ENCODE measurements around the gene VTI1A. TPM values are rescaled to one million over a fixed set of nuclear protein-coding genes. Genes with fewer than 3 reads are reported as not detected.
"Not testable (repeated sequence)": the region's sequence is repeated elsewhere in the genome, so short reads cannot be mapped to it uniquely, and the experiment has no call there.

The VTI1A gene
- total RNA-seq = 30.4 and 34.2 TPM in 2 replicates
- long read RNA-seq, full-length matches to known transcripts = 22 of 36 reads
- long read RNA-seq, partial matches to known transcripts = 3 of 36 reads
- long read RNA-seq, other reads (novel, unspliced or antisense) = 11 of 36 reads

GRCh38 chr10:112446855-112447619 is at the start of gene VTI1A, which contains the start of gene ZDHHC6:
VTI1A (plus strand) TSS chr10:112447215; CDS start chr10:112447374, 159 bp downstream.
ZDHHC6 (minus strand) TSS chr10:112446914; CDS start chr10:112445436, 1,478 bp downstream.
- H3K36me3 Mint-ChIP-seq (ENCODE audit: low read depth) = peaks cover 2% of the 10 kb centered on the region
- TF ChIP-seq CTCF (conservative IDR thresholded peaks at IDR 0.05) = no peak
- DNase-seq (ENCODE audit: low read depth, low spot score) = peak; percentile 77
- H3K27ac Mint-ChIP-seq (ENCODE audit: unreplicated experiment) = peak within 1 kb of the TSS; percentile 100
- peak within 1 kb of the TSS; percentile 88 for H3K4me3 Mint-ChIP-seq
- peaks cover 42% of the 10 kb centered on the region for H3K4me1 Mint-ChIP-seq
- no peaks in the 10 kb centered on the region for H3K27me3 Mint-ChIP-seq (ENCODE audit: low read depth)
- H3K9me3 Mint-ChIP-seq = no peaks in the 10 kb centered on the region

GRCh38 chr10:112397592-112397991 is 49.4 kb upstream of the VTI1A start:
- Mint-ChIP-seq H3K4me3 (no peak overlapping the region), H3K36me3 (ENCODE audit: low read depth) (no peaks in the 10 kb centered on the region), H3K27me3 (ENCODE audit: low read depth) (peaks cover 3% of the 10 kb centered on the region), H3K9me3 (no peaks in the 10 kb centered on the region), H3K27ac (ENCODE audit: unreplicated experiment) (no peak overlapping the region), H3K4me1 (no peaks in the 10 kb centered on the region)
- TF ChIP-seq CTCF (conservative IDR thresholded peaks at IDR 0.05) = no peak
- no peak for DNase-seq (ENCODE audit: low read depth, low spot score)

DNA sequence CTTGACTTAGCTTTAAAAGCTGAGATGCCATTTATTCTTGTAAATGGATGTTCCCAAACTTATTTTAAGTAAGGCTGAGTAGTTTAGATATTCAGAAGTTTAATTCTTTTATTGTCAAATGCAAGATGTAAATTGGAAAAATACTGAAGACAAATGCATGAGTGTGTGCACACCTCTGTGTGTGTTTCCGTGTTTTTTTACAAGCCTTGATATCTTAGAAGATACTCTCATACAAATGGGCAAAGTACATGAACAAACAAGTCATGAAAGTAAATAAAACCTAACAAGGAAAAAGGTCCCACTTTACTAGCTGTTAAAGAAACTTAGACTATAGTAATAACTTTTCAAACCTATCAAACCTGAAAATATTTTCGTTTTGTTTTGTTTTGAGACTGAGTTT is 44.1 kb upstream of the VTI1A start:
- DNase-seq (ENCODE audit: low read depth, low spot score) = no peak
- H3K4me1 Mint-ChIP-seq = no peaks in the 10 kb centered on the region

GRCh38 chr10:112404617-112405016 is 42.4 kb upstream of the VTI1A start:
- H3K27ac Mint-ChIP-seq (ENCODE audit: unreplicated experiment) = no peak overlapping the region
- no peaks in the 10 kb centered on the region for H3K36me3 Mint-ChIP-seq (ENCODE audit: low read depth)
- DNase-seq (ENCODE audit: low read depth, low spot score) = no peak
- H3K27me3 Mint-ChIP-seq (ENCODE audit: low read depth) = peaks cover 11% of the 10 kb centered on the region
- H3K9me3 Mint-ChIP-seq = no peaks in the 10 kb centered on the region
- H3K4me3 Mint-ChIP-seq = no peak overlapping the region
- H3K4me1 Mint-ChIP-seq = no peaks in the 10 kb centered on the region
- TF ChIP-seq CTCF (conservative IDR thresholded peaks at IDR 0.05) = no peak

More for the DNA sequence above, 44.1 kb upstream of the VTI1A start:
- H3K27ac Mint-ChIP-seq (ENCODE audit: unreplicated experiment) = no peak overlapping the region
- H3K4me3 Mint-ChIP-seq = no peak overlapping the region
- no peaks in the 10 kb centered on the region for H3K36me3 Mint-ChIP-seq (ENCODE audit: low read depth)
- no peak for TF ChIP-seq CTCF (conservative IDR thresholded peaks at IDR 0.05)
- H3K27me3 Mint-ChIP-seq (ENCODE audit: low read depth) = peaks cover 3% of the 10 kb centered on the region
- no peaks in the 10 kb centered on the region for H3K9me3 Mint-ChIP-seq

DNA sequence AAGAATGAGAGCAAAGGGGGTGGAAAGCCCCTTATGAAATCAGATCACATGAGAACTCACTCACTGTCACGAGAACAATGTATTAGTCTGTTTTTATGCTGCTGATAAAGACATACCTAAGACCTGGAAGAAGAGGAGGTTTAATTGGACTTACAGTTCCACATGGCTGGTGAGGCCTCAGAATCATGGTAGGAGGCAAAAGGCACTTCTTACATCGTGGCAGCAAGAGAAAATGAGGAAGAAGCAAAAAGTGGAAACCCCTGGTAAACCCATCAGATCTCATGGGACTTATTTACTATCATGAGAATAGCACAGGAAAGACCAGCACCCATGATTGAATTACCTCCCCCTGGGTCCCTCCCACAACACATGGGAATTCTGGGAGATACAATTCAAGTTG is 40.2 kb upstream of the VTI1A start:
- not testable (repeated sequence) for DNase-seq (ENCODE audit: low read depth, low spot score); H3K27ac Mint-ChIP-seq (ENCODE audit: unreplicated experiment); H3K9me3 Mint-ChIP-seq; H3K27me3 Mint-ChIP-seq (ENCODE audit: low read depth); H3K4me3 Mint-ChIP-seq; H3K4me1 Mint-ChIP-seq; H3K36me3 Mint-ChIP-seq (ENCODE audit: low read depth)

DNA sequence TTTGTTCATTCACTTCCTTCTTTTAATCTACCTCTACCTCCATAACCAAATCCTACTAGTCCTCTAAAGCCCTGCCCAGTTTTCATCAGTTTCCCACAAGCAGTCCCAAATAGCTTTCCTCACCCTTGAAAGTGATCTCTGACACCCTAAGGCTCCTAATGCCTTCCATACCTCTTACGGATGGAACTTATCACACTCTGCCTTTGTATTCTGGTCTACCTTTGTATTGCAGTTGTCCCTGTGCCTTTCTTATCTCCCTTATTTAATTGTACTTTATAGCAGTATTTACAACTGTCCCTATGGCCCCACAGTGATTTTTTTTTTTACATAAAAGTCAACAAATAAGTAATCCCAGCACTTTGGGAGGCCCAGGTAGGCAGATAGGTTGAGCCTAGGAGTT is 39.3 kb upstream of the VTI1A start:
- peak overlapping the region; percentile 43 for H3K27ac Mint-ChIP-seq (ENCODE audit: unreplicated experiment)
- H3K36me3 Mint-ChIP-seq (ENCODE audit: low read depth) = no peaks in the 10 kb centered on the region
- H3K9me3 Mint-ChIP-seq = no peaks in the 10 kb centered on the region
- H3K27me3 Mint-ChIP-seq (ENCODE audit: low read depth) = peaks cover 8% of the 10 kb centered on the region
- H3K4me3 Mint-ChIP-seq = no peak overlapping the region
- TF ChIP-seq CTCF (conservative IDR thresholded peaks at IDR 0.05) = no peak
- DNase-seq (ENCODE audit: low read depth, low spot score) = no peak
- H3K4me1 Mint-ChIP-seq = no peaks in the 10 kb centered on the region

All from neural crest cell (in vitro differentiated cells).